ENCODE measurements around the gene NFIC.
A peak's percentile ranks its signal among the peaks of the same experiment; 100 is the strongest.

The NFIC gene

GRCh38 chr19:3357271-3357991 lies 9.0 kb upstream of the NFIC start:
- H3K4me3 ChIP-seq (ENCODE audit: low read length): no peak overlapping the region

GRCh38 chr19:3357992-3358688 lies 8.2 kb upstream of the NFIC start:
- DNase-seq (ENCODE audit: low read depth, low spot score): no peak
- peak overlapping the region; percentile 63 for H3K4me3 ChIP-seq (ENCODE audit: low read length)

More at GRCh38 chr19:3357271-3357991, 9.0 kb upstream of the NFIC start:
- DNase-seq (ENCODE audit: low read depth, low spot score): peak; percentile 70

GRCh38 chr19:3358689-3359014 lies 7.7 kb upstream of the NFIC start:
- peak overlapping the region; percentile 63 for H3K4me3 ChIP-seq (ENCODE audit: low read length)
- DNase-seq (ENCODE audit: low read depth, low spot score): no peak

- peak overlapping the region; percentile 63 for H3K4me3 ChIP-seq (ENCODE audit: low read length)
- no peak for DNase-seq (ENCODE audit: low read depth, low spot score)
These were observed 7.1 kb upstream of the NFIC start for GRCh38 chr19:3359015-3359918.

GRCh38 chr19:3359919-3360420 lies 6.4 kb upstream of the NFIC start:
- H3K4me3 ChIP-seq (ENCODE audit: low read length): peak overlapping the region; percentile 63

GRCh38 chr19:3360421-3361383 lies 5.7 kb upstream of the NFIC start:
- no peak for DNase-seq (ENCODE audit: low read depth, low spot score)

More at GRCh38 chr19:3359919-3360420, 6.4 kb upstream of the NFIC start:
- DNase-seq (ENCODE audit: low read depth, low spot score): no peak

GRCh38 chr19:3361384-3362216 lies 4.8 kb upstream of the NFIC start:
- DNase-seq (ENCODE audit: low read depth, low spot score): no peak

More at GRCh38 chr19:3360421-3361383, 5.7 kb upstream of the NFIC start:
- H3K4me3 ChIP-seq (ENCODE audit: low read length): peak overlapping the region; percentile 52

GRCh38 chr19:3362217-3362906 lies 4.0 kb upstream of the NFIC start:
- no peak overlapping the region for H3K4me3 ChIP-seq (ENCODE audit: low read length)
- DNase-seq (ENCODE audit: low read depth, low spot score): no peak

More at GRCh38 chr19:3361384-3362216, 4.8 kb upstream of the NFIC start:
- H3K4me3 ChIP-seq (ENCODE audit: low read length): no peak overlapping the region

- no peak overlapping the region for H3K4me3 ChIP-seq (ENCODE audit: low read length)
- DNase-seq (ENCODE audit: low read depth, low spot score): no peak
These were observed 2.4 kb upstream of the NFIC start for GRCh38 chr19:3363841-3364500.

- DNase-seq (ENCODE audit: low read depth, low spot score): no peak
- H3K4me3 ChIP-seq (ENCODE audit: low read length): no peak overlapping the region
These were observed 1.9 kb upstream of the NFIC start for GRCh38 chr19:3364501-3364858.

- no peak for DNase-seq (ENCODE audit: low read depth, low spot score)
- no peak overlapping the region for H3K4me3 ChIP-seq (ENCODE audit: low read length)
These were observed 1.1 kb upstream of the NFIC start for GRCh38 chr19:3365093-3365835.

GRCh38 chr19:3366753-3367627 lies 607 bp downstream of the NFIC start:
- no peak for DNase-seq (ENCODE audit: low read depth, low spot score)

GRCh38 chr19:3367628-3368440 lies 1.5 kb downstream of the NFIC start:
- no peak for DNase-seq (ENCODE audit: low read depth, low spot score)
- H3K4me3 ChIP-seq (ENCODE audit: low read length): no peak overlapping the region

More at GRCh38 chr19:3366753-3367627, 607 bp downstream of the NFIC start:
- H3K4me3 ChIP-seq (ENCODE audit: low read length): peak overlapping the region; percentile 23

GRCh38 chr19:3368441-3368795 lies 2.0 kb downstream of the NFIC start:
- DNase-seq (ENCODE audit: low read depth, low spot score): no peak
- H3K4me3 ChIP-seq (ENCODE audit: low read length): no peak overlapping the region
